GM13976 (cell line): ENCODE measurements around the gene C1orf50.
"Not testable (repeated sequence)": the region's sequence is repeated elsewhere in the genome, so short reads cannot be mapped to it uniquely, and the experiment has no call there.

ENCODE experiments used
- DNase-seq: peaks from one replicate; pipeline ENCODE4 v3.0.0; 2012; ENCODE audit warnings: low spot score
- in situ Hi-C: fragments of 300-500 bp; cut with MboI; formaldehyde crosslinking; loops from one replicate; pipeline ENCODE4 v1.12.0; 2022; ENCODE audit warnings: low sequenced_read_pairs, mixed read lengths, inconsistent platforms; ENCODE audit not compliant: unreplicated experiment
- TF ChIP-seq, protein P1 (sequence below): IDR thresholded peaks from 2 replicates; pipeline ENCODE4 v1.5.1; 2012; ENCODE audit warnings: borderline replicate concordance, mild to moderate bottlenecking; ENCODE audit not compliant: insufficient read depth; ENCODE audit errors: extremely low read depth, missing control alignments, control extremely low read depth

Gene C1orf50

GRCh38 chr1:42807056-42807668 lies 40.1 kb downstream of the C1orf50 start:
- TF ChIP-seq, protein P1, sequence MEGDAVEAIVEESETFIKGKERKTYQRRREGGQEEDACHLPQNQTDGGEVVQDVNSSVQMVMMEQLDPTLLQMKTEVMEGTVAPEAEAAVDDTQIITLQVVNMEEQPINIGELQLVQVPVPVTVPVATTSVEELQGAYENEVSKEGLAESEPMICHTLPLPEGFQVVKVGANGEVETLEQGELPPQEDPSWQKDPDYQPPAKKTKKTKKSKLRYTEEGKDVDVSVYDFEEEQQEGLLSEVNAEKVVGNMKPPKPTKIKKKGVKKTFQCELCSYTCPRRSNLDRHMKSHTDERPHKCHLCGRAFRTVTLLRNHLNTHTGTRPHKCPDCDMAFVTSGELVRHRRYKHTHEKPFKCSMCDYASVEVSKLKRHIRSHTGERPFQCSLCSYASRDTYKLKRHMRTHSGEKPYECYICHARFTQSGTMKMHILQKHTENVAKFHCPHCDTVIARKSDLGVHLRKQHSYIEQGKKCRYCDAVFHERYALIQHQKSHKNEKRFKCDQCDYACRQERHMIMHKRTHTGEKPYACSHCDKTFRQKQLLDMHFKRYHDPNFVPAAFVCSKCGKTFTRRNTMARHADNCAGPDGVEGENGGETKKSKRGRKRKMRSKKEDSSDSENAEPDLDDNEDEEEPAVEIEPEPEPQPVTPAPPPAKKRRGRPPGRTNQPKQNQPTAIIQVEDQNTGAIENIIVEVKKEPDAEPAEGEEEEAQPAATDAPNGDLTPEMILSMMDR: no peak
- in situ Hi-C loops: no loop called here
- DNase-seq: no peak

- in situ Hi-C loops, DNase-seq: not testable (repeated sequence)
Measured at GRCh38 chr1:42814815-42815214, 47.8 kb downstream of the C1orf50 start.

- no peak for DNase-seq
- in situ Hi-C loops: no loop called here
- TF ChIP-seq, protein P1: no peak
Measured at GRCh38 chr1:42815941-42816584, 49.0 kb downstream of the C1orf50 start.

GRCh38 chr1:42816585-42817439 lies 49.8 kb downstream of the C1orf50 start, which contains the start of the genes ERMAP and SVBP:
Gene ERMAP (plus strand): TSS chr1:42817122. CDS start chr1:42830449, 13,327 bp downstream.
Gene SVBP (minus strand): TSS chr1:42817397. CDS start chr1:42816544, 853 bp downstream.
- TF ChIP-seq, protein P1: no peak
- in situ Hi-C loops: no loop called here
- DNase-seq: peak; percentile 98

- in situ Hi-C loops: no loop called here
- no peak for DNase-seq
- TF ChIP-seq, protein P1: no peak
Measured at GRCh38 chr1:42817440-42817767, 50.4 kb downstream of the C1orf50 start.

GRCh38 chr1:42817976-42818375 lies 50.9 kb downstream of the C1orf50 start:
- TF ChIP-seq, protein P1: no peak
- in situ Hi-C loops: no loop called here
- no peak for DNase-seq

GRCh38 chr1:42820813-42821212 lies 53.8 kb downstream of the C1orf50 start:
- in situ Hi-C loops: no loop called here
- TF ChIP-seq, protein P1: no peak
- DNase-seq: no peak
